ENCODE measurements around the gene RASGRP4.

Gene RASGRP4

DNA sequence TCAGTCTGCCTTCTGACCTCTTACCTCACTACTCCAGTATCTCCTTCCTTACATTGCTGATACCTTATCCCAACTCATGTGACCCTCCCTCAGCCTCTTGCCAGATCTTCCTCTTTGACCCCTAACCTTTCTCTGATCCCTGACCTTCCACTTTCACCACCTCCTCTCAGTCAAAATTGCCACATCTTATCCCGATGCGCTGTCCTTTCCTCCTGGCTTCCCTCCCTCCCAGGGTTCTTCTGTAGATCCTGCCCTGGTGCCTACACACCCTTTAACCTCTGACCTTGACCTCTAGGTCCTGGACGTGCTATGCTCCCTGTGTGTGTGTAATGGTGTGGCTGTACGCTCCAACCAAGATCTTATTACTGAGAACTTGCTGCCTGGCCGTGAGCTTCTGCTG is 31.2 kb upstream of the RASGRP4 start:
- in situ Hi-C loops (cut with MboI; ENCODE audit: low sequenced_read_pairs) = no loop called here
- Histone ChIP-seq H3K27me3 (ENCODE audit: low read depth) (no peaks in the 10 kb centered on the region), H3K4me3 (no peak overlapping the region), H3K9me3 (no peaks in the 10 kb centered on the region), H3K4me1 (no peaks in the 10 kb centered on the region), H3K36me3 (replicated peaks) (no peaks in the 10 kb centered on the region)
- no peak for DNase-seq (ENCODE audit: low spot score in 2 of 2)

DNA sequence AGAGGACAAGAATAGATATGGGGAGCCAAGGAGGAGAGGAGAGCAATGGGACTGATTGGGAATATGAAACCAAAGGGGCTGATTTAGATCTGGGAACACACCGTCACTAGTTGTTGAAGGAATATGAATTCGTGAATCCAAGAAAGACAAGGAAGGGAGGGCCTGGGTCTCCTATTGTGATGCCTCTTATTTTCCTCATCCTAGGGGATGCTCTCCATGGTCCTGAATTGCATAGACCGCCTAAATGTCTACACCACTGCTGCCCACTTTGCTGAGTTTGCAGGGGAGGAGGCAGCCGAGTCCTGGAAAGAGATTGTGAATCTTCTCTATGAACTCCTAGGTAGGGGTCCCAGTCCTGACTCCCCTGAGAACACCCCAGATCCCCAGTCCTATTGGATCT is 29.0 kb upstream of the RASGRP4 start:
- DNase-seq (ENCODE audit: low spot score in 2 of 2) = peak; percentile 40 to 62
- Histone ChIP-seq H3K4me1 (no peaks in the 10 kb centered on the region), H3K9me3 (no peaks in the 10 kb centered on the region), H3K36me3 (replicated peaks) (no peaks in the 10 kb centered on the region), H3K27me3 (ENCODE audit: low read depth) (no peaks in the 10 kb centered on the region), H3K4me3 (no peak overlapping the region)
- in situ Hi-C loops (cut with MboI; ENCODE audit: low sequenced_read_pairs) = no loop called here

DNA sequence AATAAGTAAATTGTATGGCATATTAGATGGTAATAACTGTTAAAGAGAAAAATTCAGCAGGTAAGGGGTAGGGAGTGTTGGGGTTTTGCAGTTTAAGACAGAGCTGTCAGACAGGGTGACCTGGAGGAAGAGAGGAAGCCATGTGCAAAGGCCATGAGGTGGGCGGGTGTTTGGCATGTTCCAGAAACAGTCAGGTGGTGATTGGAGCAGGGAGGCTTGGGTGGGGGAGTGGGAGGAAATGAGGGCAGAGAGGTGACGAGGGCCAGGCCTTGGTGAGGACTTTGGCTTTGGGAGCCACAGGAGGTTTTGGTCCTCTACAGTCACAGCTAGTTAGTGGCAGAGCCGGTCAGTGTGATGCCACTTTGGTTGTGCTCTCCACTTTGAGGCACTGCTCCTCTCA is 27.6 kb upstream of the RASGRP4 start:
- in situ Hi-C loops (cut with MboI; ENCODE audit: low sequenced_read_pairs) = no loop called here
- no peaks in the 10 kb centered on the region for H3K4me1 ChIP-seq
- no peak for DNase-seq (ENCODE audit: low spot score in 2 of 2)
- H3K9me3 ChIP-seq = no peaks in the 10 kb centered on the region
- no peaks in the 10 kb centered on the region for H3K27me3 ChIP-seq (ENCODE audit: low read depth)
- no peak overlapping the region for H3K4me3 ChIP-seq
- H3K36me3 ChIP-seq (replicated peaks) = no peaks in the 10 kb centered on the region

DNA sequence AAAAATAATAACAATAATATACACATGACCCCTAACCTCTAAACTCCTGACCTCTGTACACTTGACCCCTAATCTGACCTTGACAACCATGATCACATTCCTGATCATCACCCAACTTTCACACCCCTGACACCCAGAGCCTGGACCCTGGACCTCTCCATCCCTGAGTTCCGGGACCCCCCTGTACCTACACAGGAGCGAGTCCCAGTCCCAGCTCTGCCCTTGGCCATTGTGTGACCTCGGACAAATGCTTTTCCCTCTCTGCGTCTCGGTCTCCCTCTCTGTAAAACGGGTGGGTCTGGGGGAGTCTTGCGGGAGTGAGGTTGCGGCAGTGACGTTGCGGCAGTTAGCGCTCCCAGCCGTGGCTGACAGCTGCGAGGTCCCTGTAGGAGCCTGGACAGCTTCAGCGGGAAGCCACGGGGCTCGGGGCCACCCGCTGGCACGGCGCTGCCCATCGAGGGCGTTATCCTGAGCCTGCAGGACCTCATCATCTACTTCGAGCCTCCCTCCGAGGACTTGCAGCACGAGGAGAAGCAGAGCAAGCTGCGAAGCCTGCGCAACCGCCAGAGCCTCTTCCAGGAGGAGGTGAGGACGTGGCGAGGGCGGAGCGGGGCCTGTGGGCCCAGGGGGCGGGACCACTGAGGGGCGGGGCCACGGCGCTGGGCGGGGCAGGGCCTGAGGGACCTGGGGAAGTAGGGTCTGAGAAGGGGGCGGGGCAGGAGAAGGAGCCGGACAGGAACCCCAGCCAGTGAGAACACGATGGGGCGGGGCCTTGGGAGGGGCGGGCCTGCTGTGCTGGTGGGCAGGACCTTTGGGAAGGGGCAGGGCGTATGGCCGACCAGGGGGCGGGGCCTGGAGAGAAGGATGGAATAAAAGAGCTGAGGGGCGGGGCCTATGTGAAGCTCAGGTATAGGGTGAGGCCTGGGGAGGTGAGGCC is 26.7 kb upstream of the RASGRP4 start:
- no peak overlapping the region for H3K4me3 ChIP-seq

DNA sequence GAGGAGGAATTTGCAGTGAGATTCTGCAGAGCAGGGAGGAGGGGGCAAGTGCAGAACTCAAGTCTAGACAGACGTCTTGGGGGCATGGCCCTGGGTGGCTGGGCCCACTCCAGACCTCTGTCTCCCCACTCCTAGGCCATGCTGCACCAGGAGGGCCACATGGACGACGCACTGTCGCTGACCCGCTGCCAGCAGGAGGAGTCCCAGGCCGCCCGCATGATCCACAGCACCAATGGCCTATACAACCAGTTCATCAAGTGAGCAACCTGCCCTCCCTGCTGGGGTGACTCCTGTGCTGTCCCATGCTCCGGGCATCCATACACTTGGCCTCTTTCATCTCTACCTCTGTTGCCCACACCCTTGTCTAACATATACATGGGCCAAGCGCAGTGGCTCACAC is 25.6 kb upstream of the RASGRP4 start:
- Histone ChIP-seq H3K36me3 (replicated peaks) (no peaks in the 10 kb centered on the region), H3K9me3 (no peaks in the 10 kb centered on the region), H3K4me3 (no peak overlapping the region), H3K4me1 (no peaks in the 10 kb centered on the region), H3K27me3 (ENCODE audit: low read depth) (no peaks in the 10 kb centered on the region)
- in situ Hi-C loops (cut with MboI; ENCODE audit: low sequenced_read_pairs) = no loop called here
- no peak for DNase-seq (ENCODE audit: low spot score in 2 of 2)

More for the DNA sequence above, 26.7 kb upstream of the RASGRP4 start:
- DNase-seq (ENCODE audit: low spot score in 2 of 2) = peak in 1 of 2 experiments; percentile 77
- Histone ChIP-seq H3K9me3 (no peaks in the 10 kb centered on the region), H3K36me3 (replicated peaks) (no peaks in the 10 kb centered on the region), H3K4me1 (no peaks in the 10 kb centered on the region), H3K27me3 (ENCODE audit: low read depth) (no peaks in the 10 kb centered on the region)
- in situ Hi-C loops (cut with MboI; ENCODE audit: low sequenced_read_pairs) = no loop called here

DNA sequence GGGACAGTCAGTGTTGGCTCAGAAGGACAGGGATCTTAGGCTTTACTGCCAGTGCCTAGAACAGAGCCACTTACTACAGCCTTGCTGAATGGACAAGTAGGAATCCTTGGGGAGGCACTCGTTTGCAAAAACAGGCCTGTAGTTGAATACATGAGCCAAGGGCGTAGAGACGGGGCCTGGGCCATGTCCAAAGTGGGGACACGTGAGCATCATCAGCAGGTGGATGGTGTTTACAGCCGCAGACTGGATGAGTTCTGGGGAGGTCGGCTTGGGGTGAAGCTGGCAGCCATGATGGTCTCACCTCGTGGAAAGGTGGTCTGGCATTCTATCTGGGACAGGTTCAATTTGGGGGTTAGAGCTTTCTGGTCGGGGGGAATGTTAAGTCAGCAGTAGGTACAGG is 25.0 kb upstream of the RASGRP4 start:
- in situ Hi-C loops (cut with MboI; ENCODE audit: low sequenced_read_pairs) = no loop called here
- Histone ChIP-seq H3K36me3 (replicated peaks) (no peaks in the 10 kb centered on the region), H3K4me3 (no peak overlapping the region)

DNA sequence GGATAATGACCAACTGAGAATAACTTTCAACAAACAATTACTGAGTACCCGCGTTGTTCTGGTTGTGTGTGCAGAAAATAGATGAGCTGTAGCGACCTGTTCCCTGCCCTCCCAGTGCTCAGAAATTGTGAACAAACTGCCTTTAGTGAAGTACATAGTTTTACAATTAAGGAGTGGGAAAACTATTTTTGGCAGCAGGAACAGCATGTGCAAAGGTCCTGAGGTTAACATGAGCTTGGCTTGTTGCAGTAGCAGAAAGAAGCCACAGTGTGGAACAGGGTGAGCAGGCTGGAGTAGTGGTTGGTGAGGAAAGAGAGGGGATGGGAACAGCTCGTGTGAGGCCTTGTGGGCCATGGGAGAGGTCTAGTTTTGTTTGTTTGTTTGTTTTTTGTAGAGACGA is 23.5 kb upstream of the RASGRP4 start:
- DNase-seq (ENCODE audit: low spot score in 2 of 2) = no peak
- Histone ChIP-seq H3K4me1 (no peaks in the 10 kb centered on the region), H3K36me3 (replicated peaks) (no peaks in the 10 kb centered on the region), H3K9me3 (no peaks in the 10 kb centered on the region), H3K27me3 (ENCODE audit: low read depth) (no peaks in the 10 kb centered on the region), H3K4me3 (no peak overlapping the region)
- in situ Hi-C loops (cut with MboI; ENCODE audit: low sequenced_read_pairs) = no loop called here

More for the DNA sequence above, 25.0 kb upstream of the RASGRP4 start:
- DNase-seq (ENCODE audit: low spot score in 2 of 2) = no peak
- no peaks in the 10 kb centered on the region for H3K27me3 ChIP-seq (ENCODE audit: low read depth)
- H3K9me3 ChIP-seq = no peaks in the 10 kb centered on the region
- no peaks in the 10 kb centered on the region for H3K4me1 ChIP-seq

DNA sequence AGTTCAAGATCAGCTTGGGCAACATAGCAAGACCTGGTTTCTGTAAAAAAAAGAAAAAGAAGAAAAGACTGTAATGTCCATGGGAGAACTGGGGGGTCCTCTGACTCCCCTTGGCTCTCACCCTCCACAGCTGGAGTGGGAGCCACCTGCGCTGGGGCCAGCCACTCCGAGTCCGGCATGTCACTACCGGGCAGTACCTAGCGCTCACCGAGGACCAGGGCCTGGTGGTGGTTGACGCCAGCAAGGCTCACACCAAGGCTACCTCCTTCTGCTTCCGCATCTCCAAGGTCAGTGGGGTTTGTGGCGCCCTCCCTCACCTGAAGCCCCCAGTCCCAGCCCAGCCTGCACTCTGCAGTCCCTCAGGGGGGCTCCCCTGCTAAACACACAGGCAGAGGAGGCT is 22.2 kb upstream of the RASGRP4 start:
- Histone ChIP-seq H3K27me3 (ENCODE audit: low read depth) (no peaks in the 10 kb centered on the region), H3K9me3 (no peaks in the 10 kb centered on the region), H3K4me1 (no peaks in the 10 kb centered on the region), H3K4me3 (no peak overlapping the region), H3K36me3 (replicated peaks) (no peaks in the 10 kb centered on the region)
- in situ Hi-C loops (cut with MboI; ENCODE audit: low sequenced_read_pairs) = no loop called here
- no peak for DNase-seq (ENCODE audit: low spot score in 2 of 2)

DNA sequence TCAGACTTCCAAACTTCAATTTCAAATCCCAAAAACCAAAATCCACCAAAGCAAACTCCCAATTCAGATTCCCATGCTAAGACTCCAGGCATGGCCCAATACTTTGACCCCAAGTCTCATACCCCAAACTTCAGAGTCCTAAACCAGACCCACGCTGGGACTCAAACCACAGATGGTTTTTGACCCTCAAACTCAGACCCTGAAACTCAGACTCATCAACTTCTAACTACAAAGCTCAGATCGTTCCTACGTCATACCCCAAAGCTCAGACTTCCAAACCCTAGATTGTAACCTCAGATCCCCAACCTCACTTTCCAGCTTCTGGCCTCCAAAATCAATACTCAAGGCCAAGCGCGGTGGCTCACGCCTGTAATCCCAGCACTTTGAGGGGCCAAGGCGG is 19.3 kb upstream of the RASGRP4 start:
- DNase-seq (ENCODE audit: low spot score in 2 of 2) = no peak

DNA sequence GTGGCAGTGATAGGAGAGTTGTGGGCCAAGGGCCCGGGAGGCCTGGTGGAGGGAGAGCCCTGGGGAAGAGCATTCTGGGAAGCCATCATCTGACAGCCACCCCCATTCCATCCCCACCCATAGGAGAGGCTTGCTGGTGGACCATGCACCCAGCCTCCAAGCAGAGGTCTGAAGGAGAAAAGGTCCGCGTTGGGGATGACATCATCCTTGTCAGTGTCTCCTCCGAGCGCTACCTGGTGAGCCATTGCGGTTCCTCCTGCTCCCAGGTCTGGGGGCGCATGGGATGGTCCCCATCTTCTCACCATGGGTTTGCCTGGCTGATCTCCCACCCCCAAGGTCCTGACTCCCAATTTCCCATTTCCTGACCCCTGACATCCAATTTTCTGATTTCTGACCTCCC is 18.0 kb upstream of the RASGRP4 start:
- H3K4me1 ChIP-seq = no peaks in the 10 kb centered on the region
- no peaks in the 10 kb centered on the region for H3K9me3 ChIP-seq
- H3K27me3 ChIP-seq (ENCODE audit: low read depth) = no peaks in the 10 kb centered on the region
- in situ Hi-C loops (cut with MboI; ENCODE audit: low sequenced_read_pairs) = no loop called here
- DNase-seq (ENCODE audit: low spot score in 2 of 2) = no peak
- no peaks in the 10 kb centered on the region for H3K36me3 ChIP-seq (replicated peaks)
- no peak overlapping the region for H3K4me3 ChIP-seq

More for the DNA sequence above, 19.3 kb upstream of the RASGRP4 start:
- no peaks in the 10 kb centered on the region for H3K27me3 ChIP-seq (ENCODE audit: low read depth)
- no peak overlapping the region for H3K4me3 ChIP-seq
- no peaks in the 10 kb centered on the region for H3K36me3 ChIP-seq (replicated peaks)
- H3K9me3 ChIP-seq = no peaks in the 10 kb centered on the region
- in situ Hi-C loops (cut with MboI; ENCODE audit: low sequenced_read_pairs) = no loop called here
- no peaks in the 10 kb centered on the region for H3K4me1 ChIP-seq

DNA sequence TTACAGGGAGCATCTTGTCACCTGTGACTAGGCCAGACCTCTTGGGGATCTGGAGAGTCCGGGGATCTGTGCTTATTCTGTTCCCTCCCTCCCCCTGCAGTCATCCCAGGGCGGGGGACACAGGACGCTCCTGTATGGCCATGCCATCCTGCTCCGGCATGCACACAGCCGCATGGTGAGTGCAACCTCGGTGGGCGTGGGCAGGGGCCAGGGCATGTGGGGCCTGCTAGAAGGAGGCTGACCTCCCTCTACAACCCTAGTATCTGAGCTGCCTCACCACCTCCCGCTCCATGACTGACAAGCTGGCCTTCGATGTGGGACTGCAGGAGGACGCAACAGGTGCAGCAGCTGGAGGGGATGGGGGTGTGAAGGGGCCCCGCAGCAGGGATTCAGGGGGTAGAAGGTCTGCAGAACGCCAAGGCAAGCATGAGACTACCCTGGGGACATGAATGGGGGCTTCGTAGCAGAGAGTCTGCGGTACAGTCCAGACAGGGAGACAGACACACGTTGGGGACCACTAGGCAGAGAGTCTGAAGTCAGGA is 17.5 kb upstream of the RASGRP4 start:
- H3K9me3 ChIP-seq = no peaks in the 10 kb centered on the region
- H3K4me3 ChIP-seq = no peak overlapping the region
- DNase-seq (ENCODE audit: low spot score in 2 of 2) = no peak
- no peaks in the 10 kb centered on the region for H3K4me1 ChIP-seq
- no peaks in the 10 kb centered on the region for H3K36me3 ChIP-seq (replicated peaks)
- in situ Hi-C loops (cut with MboI; ENCODE audit: low sequenced_read_pairs) = no loop called here
- no peaks in the 10 kb centered on the region for H3K27me3 ChIP-seq (ENCODE audit: low read depth)

DNA sequence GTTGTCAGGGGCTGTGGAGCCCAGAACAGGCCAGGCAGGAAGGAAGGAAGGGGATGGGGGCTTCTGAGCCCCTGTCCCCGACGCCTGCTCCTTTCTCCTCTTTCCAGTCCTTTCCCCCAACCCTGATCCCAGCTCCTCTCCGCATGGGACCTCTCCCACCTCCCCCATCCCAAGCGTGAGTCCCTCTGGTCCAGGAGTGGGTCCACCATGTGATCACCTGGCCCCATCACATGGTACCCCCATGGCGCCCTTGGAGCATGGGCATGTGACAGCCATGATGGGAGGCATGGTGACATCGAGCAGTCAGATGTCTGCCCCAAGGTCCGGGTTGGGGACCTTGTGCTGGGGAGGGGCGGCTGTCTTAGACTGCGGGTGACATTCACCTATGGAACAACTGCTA is 16.7 kb upstream of the RASGRP4 start:
- Histone ChIP-seq H3K4me3 (no peak overlapping the region), H3K4me1 (no peaks in the 10 kb centered on the region), H3K27me3 (ENCODE audit: low read depth) (no peaks in the 10 kb centered on the region), H3K36me3 (replicated peaks) (no peaks in the 10 kb centered on the region), H3K9me3 (no peaks in the 10 kb centered on the region)
- in situ Hi-C loops (cut with MboI; ENCODE audit: low sequenced_read_pairs) = no loop called here
- no peak for DNase-seq (ENCODE audit: low spot score in 2 of 2)

DNA sequence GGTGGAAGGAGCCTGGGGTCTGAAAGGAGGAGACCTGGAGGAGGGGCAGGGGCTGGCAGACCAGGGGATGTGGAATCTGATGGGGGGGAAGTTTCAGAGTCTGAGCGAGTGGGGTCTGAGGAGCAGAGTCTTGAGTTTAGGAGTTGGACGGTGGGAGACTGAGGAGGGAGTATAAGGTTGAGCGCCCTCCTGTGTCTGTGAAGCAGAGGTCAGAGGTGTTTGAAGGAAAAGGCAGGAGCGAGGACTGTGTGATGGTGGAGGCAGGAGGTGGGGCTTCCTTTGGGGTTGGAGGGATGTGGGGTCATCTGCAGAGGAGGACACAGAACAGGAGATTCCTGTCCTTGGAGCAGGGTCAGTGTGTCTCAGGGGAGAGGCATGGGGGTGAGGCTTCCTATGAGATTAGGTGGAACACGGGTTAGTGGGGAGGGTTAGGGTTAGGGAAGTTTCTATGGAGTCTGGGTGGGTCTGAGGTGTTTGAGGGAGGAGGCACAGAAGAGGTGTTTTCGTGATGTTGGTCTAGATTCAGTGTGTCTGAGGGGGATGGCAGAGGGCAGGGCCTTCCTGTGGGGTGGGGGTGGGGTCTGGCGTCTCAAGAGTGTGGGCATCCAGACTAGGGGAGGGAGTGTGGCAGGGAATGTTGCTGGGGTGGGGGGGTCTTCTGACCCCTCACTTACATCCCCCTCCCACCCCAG is 15.8 kb upstream of the RASGRP4 start:
- Histone ChIP-seq H3K36me3 (replicated peaks) (no peaks in the 10 kb centered on the region), H3K27me3 (ENCODE audit: low read depth) (no peaks in the 10 kb centered on the region), H3K4me1 (no peaks in the 10 kb centered on the region), H3K4me3 (no peak overlapping the region), H3K9me3 (no peaks in the 10 kb centered on the region)
- in situ Hi-C loops (cut with MboI; ENCODE audit: low sequenced_read_pairs) = no loop called here
- peak in 1 of 2 experiments; percentile 18 for DNase-seq (ENCODE audit: low spot score in 2 of 2)

DNA sequence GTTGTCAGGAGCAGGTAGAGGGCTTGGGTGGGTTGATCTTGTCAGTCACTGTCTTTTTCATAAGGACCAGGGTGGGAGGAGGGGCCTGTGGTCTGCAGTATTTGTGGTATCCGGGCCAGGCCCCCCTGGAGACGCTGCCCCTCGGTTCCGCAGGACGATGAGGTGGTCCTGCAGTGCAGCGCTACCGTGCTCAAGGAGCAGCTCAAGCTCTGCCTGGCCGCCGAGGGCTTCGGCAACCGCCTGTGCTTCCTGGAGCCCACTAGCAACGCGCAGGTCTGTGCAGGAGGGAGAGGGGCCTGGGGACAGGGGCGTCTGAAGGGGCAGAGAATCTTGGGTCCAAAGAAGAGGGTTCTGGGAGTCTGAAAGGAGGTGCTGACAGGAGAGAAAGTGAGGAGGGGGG is 14.6 kb upstream of the RASGRP4 start:
- no peaks in the 10 kb centered on the region for H3K4me1 ChIP-seq
- no peaks in the 10 kb centered on the region for H3K27me3 ChIP-seq (ENCODE audit: low read depth)
- no peak overlapping the region for H3K4me3 ChIP-seq
- H3K36me3 ChIP-seq (replicated peaks) = no peaks in the 10 kb centered on the region
- no peaks in the 10 kb centered on the region for H3K9me3 ChIP-seq
- in situ Hi-C loops (cut with MboI; ENCODE audit: low sequenced_read_pairs) = no loop called here
- DNase-seq (ENCODE audit: low spot score in 2 of 2) = no peak
